ENCODE data around the gene CCT5. TPM values are rescaled to one million over a fixed set of nuclear protein-coding genes. Genes with fewer than 3 reads are reported as not detected.

The CCT5 gene
- total and polyA plus RNA-seq, 5 experiments from 2014 or later: 103 to 216 (median 195) TPM

DNA sequence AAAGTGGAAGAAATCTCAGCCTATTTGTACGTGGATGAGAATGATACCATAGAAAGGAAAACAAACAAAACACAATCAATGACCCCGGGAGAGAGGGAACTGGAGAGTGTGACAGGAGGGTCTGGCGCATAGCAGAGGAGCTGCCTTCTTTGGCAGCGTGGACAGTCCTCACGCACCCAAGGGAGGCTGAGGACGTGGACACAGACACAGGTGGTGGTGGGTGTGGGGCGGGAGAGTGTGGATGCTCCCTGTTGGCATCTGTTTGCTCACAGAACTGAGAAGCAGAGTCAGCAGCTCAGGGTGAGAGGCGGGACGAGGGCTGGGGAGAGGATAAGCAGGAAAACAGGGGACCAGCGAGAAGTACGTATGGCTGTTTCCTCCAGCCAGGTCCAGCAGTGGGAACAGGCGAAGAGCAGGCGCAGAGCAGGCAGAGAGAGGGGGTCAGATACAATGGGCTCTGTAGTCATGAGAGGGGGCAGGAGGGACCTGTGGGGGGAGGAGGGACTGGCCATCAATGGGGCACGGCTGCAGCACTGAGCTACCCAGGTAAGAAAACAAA, 47.6 kb downstream of the CCT5 start:
- no peak for ATAC-seq
- Mint-ChIP-seq H3K4me1 (peaks cover 0 to 2% (median 0%) of the 10 kb centered on the region in 4 donors), H3K4me3 (no peak overlapping the region), H3K27me3 (peaks cover 0 to 9% (median 4%) of the 10 kb centered on the region in 5 donors), H3K9me3 (peaks cover 0 to 4% (median 0%) of the 10 kb centered on the region in 9 donors), H3K36me3 (no peaks in the 10 kb centered on the region), H3K27ac (no peak overlapping the region)
- POLR2A ChIA-PET: no interaction called here
- no peak for DNase-seq

- H3K9me3 Mint-ChIP-seq: no peaks in the 10 kb centered on the region
- H3K4me3 Mint-ChIP-seq: no peak overlapping the region
- peaks cover 0 to 2% (median 0%) of the 10 kb centered on the region in 4 donors for H3K4me1 Mint-ChIP-seq
- POLR2A ChIA-PET: no interaction called here
- no peaks in the 10 kb centered on the region for H3K36me3 Mint-ChIP-seq
- no peak for DNase-seq
- no peak overlapping the region for H3K27ac Mint-ChIP-seq
- peaks cover 0 to 9% (median 2%) of the 10 kb centered on the region in 5 donors for H3K27me3 Mint-ChIP-seq
- ATAC-seq: no peak
Observed at GRCh38 chr5:10300246-10300645, 50.2 kb downstream of the CCT5 start.

DNA sequence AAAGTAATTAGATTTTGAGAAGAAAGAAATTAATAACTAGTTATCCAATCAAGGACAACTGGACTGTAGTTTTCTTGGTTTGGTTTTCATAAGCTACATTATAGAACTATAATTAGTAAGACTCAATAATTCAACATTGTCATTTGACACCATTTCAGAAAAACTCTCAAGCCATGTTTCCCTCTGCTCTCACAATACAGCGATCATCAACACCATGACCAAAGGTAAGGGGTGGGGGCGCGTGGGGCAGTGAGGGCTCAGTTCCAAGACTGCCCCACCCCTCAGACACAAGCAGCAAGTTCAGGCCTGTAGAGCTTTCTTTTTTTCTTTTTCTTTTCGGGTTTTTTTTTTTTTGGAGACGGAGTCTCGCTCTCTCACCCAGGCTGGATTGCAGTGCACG, 51.2 kb downstream of the CCT5 start:
- H3K4me3 Mint-ChIP-seq: no peak overlapping the region
- H3K36me3 Mint-ChIP-seq: no peaks in the 10 kb centered on the region
- no peak overlapping the region for H3K27ac Mint-ChIP-seq
- ATAC-seq (no peak), DNase-seq (no peak)
- POLR2A ChIA-PET: no interaction called here
- peaks cover 0 to 12% (median 7%) of the 10 kb centered on the region in 5 donors for H3K27me3 Mint-ChIP-seq
- H3K9me3 Mint-ChIP-seq: no peaks in the 10 kb centered on the region
- H3K4me1 Mint-ChIP-seq: peaks cover 0 to 2% (median 0%) of the 10 kb centered on the region in 4 donors

GRCh38 chr5:10301842-10302610, 51.9 kb downstream of the CCT5 start:
- Mint-ChIP-seq H3K27ac (no peak overlapping the region), H3K4me1 (peaks cover 0 to 2% (median 2%) of the 10 kb centered on the region in 4 donors), H3K4me3 (no peak overlapping the region), H3K9me3 (no peaks in the 10 kb centered on the region), H3K27me3 (peaks cover 0 to 14% (median 11%) of the 10 kb centered on the region in 5 donors), H3K36me3 (no peaks in the 10 kb centered on the region)
- ATAC-seq: no peak
- DNase-seq: no peak
- POLR2A ChIA-PET: no interaction called here

GRCh38 chr5:10303201-10303600, 53.1 kb downstream of the CCT5 start:
- Mint-ChIP-seq H3K27ac (no peak overlapping the region), H3K9me3 (no peaks in the 10 kb centered on the region), H3K4me3 (no peak overlapping the region), H3K27me3 (peaks cover 0 to 19% (median 15%) of the 10 kb centered on the region in 5 donors), H3K36me3 (no peaks in the 10 kb centered on the region), H3K4me1 (peaks cover 5 to 9% (median 6%) of the 10 kb centered on the region in 4 donors)
- ATAC-seq (no peak), DNase-seq (no peak)
- POLR2A ChIA-PET: no interaction called here

DNA sequence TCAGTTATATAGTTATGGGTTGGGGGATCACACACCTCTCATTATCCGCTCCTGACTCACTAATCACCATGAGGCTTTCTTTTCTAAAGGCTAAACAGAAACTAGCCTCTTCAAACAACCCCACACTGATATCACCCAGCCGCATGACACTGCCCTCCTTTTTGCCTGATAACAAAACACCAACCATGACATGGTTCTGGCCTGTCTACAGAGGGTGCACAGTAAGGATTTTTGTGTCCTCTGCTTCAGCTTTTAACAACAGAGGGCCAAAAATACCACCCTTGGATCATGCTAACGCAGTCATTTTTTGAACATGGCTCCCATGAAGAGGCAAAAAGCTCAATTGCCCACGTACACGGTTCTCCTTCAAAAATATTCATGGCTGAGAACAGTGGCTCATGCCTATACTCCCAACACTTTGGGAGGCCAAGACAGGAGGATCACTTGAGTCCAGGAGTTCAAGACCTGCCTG, 53.7 kb downstream of the CCT5 start:
- no peak overlapping the region for H3K4me3 Mint-ChIP-seq
- H3K9me3 Mint-ChIP-seq: no peaks in the 10 kb centered on the region
- H3K27ac Mint-ChIP-seq: no peak overlapping the region
- POLR2A ChIA-PET: no interaction called here
- no peak for ATAC-seq
- H3K4me1 Mint-ChIP-seq: peaks cover 5 to 9% (median 6%) of the 10 kb centered on the region in 4 donors
- H3K27me3 Mint-ChIP-seq: peaks cover 1 to 22% (median 17%) of the 10 kb centered on the region in 5 donors
- no peak for DNase-seq
- H3K36me3 Mint-ChIP-seq: no peaks in the 10 kb centered on the region

GRCh38 chr5:10304932-10305331, 54.9 kb downstream of the CCT5 start:
- POLR2A ChIA-PET: no interaction called here
- Mint-ChIP-seq H3K36me3 (no peaks in the 10 kb centered on the region), H3K27me3 (peaks cover 1 to 26% (median 18%) of the 10 kb centered on the region in 5 donors), H3K4me3 (no peak overlapping the region), H3K4me1 (peaks cover 5 to 9% (median 6%) of the 10 kb centered on the region in 4 donors), H3K27ac (no peak overlapping the region), H3K9me3 (no peaks in the 10 kb centered on the region)
- DNase-seq (no peak), ATAC-seq (no peak)

- POLR2A ChIA-PET: no interaction called here
- H3K4me3 Mint-ChIP-seq: peak overlapping the region in 5 of 10 donors; percentile 22 to 88 (median 30)
Observed at GRCh38 chr5:10306114-10306513, 56.0 kb downstream of the CCT5 start.

DNA sequence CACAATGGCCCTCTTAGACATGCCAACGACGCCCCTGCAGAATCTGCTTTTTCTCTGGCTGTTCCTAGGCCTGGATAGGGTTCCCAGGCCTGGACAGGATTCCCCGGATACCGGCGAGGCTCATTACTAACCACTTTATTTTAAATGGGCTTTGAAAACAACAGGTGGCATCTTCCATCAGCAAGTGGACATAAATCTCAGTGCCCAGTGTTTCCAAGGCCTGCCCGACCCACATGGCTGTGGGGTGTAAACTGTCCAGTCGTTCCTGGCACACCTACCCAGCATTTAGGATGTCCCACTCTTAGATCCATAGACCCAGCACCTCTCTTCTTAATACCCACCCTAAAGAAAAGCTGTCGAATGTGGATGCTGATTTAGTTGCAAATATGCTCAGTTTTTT, 56.7 kb downstream of the CCT5 start:
- Mint-ChIP-seq H3K27ac (peak overlapping the region in 1 of 10 donors; percentile 34), H3K4me3 (peak overlapping the region; percentile 16 to 96 (median 86)), H3K4me1 (peaks cover 5 to 9% (median 6%) of the 10 kb centered on the region in 4 donors), H3K9me3 (no peaks in the 10 kb centered on the region), H3K27me3 (peaks cover 5 to 28% (median 25%) of the 10 kb centered on the region in 5 donors), H3K36me3 (no peaks in the 10 kb centered on the region)
- no peak for DNase-seq
- POLR2A ChIA-PET: no interaction called here
- ATAC-seq: no peak

More at GRCh38 chr5:10306114-10306513, 56.0 kb downstream of the CCT5 start:
- Mint-ChIP-seq H3K36me3 (no peaks in the 10 kb centered on the region), H3K27me3 (peaks cover 1 to 28% (median 22%) of the 10 kb centered on the region in 5 donors), H3K9me3 (no peaks in the 10 kb centered on the region), H3K27ac (no peak overlapping the region), H3K4me1 (peaks cover 5 to 9% (median 6%) of the 10 kb centered on the region in 4 donors)
- DNase-seq (no peak), ATAC-seq (no peak)

DNA sequence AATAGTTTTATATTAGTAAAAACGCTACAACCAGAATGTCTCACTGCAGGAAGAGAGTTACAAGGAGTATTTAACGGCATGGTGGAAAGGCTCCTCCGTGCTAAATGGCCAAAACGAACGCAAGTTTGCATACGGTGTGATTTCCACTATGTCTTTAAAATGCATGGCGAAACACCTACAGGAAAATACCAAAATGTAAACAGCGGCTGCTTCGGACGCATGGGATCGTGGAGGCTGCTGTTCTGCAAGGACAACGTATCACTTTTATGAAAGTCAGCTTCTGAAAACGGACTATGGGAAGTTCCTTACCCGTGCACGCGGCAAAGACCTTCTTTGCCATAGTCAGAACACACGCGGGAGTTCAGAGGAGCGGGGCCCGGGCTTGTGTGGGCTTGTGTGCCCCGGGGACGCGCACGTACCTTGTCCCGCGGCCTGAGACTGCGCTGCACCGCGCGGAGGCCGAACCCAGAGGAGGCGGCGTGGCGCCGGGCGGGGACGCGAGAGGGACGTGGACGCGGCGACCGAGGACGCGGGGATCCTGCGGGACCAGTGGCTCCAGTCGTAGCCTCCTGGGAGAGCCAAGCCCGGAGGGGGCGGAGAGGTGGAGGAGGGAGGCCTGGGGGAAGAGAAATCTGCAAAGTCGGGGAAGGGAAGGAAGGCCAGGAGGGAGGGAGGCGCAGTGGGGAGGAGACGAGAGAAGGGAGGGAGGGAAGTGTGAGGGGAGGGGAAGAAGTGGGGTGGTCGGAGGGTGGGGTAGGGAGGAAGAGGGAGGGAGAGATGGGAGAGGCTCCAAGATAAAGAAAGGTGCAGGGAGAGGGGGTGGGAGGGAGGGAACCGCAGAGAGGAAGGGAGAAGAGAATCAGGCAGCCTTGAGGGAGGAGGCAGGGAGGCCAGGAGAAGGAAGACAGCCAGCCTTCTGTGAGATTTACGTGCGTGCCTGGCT, 57.4 kb downstream of the CCT5 start, which contains the start of gene CMBL:
Gene CMBL (minus strand): TSS at position 697 of the 943 bp plus-strand sequence. CDS start 17,140 bp downstream, outside the sequence.
- H3K4me1 Mint-ChIP-seq: peaks cover 5 to 9% (median 6%) of the 10 kb centered on the region in 4 donors
- H3K27me3 Mint-ChIP-seq: peaks cover 5 to 28% (median 25%) of the 10 kb centered on the region in 5 donors
- DNase-seq: peak in 5 of 10 donors; percentile 18 to 30 (median 27)
- peak; percentile 87 to 96 for ATAC-seq
- POLR2A ChIA-PET: no interaction called here
- H3K36me3 Mint-ChIP-seq: no peaks in the 10 kb centered on the region
- H3K27ac Mint-ChIP-seq: peak within 1 kb of the TSS in 5 of 10 donors; percentile 7 to 83 (median 34)
- H3K4me3 Mint-ChIP-seq: peak within 1 kb of the TSS; percentile 81 to 96 (median 88)
- no peaks in the 10 kb centered on the region for H3K9me3 Mint-ChIP-seq

DNA sequence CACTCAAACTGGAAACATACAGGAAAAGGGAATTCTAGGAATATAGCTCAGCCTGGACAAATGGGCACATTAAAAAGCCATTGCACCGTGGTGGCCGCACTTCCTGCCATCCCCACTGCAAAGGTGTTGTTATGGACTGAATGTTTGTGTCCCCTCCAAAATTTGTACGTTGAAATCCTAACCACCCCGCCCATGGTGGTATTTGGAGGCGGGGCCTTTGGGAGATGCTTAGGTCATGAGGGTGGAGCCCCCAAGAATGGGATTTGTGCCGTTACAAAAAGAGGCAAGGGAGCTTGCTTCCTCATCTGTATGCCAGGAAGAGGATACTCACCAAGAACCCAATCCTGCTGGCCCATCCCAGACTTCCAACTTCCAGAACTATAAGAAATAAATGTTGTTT, 58.8 kb downstream of the CCT5 start:
- peaks cover 5 to 28% (median 25%) of the 10 kb centered on the region in 5 donors for H3K27me3 Mint-ChIP-seq
- no peaks in the 10 kb centered on the region for H3K36me3 Mint-ChIP-seq
- peaks cover 5 to 9% (median 6%) of the 10 kb centered on the region in 4 donors for H3K4me1 Mint-ChIP-seq
- POLR2A ChIA-PET: no interaction called here
- no peaks in the 10 kb centered on the region for H3K9me3 Mint-ChIP-seq
- DNase-seq (no peak), ATAC-seq (no peak)
- peak overlapping the region in 9 of 10 donors; percentile 30 to 78 (median 47) for H3K4me3 Mint-ChIP-seq
- H3K27ac Mint-ChIP-seq: no peak overlapping the region

DNA sequence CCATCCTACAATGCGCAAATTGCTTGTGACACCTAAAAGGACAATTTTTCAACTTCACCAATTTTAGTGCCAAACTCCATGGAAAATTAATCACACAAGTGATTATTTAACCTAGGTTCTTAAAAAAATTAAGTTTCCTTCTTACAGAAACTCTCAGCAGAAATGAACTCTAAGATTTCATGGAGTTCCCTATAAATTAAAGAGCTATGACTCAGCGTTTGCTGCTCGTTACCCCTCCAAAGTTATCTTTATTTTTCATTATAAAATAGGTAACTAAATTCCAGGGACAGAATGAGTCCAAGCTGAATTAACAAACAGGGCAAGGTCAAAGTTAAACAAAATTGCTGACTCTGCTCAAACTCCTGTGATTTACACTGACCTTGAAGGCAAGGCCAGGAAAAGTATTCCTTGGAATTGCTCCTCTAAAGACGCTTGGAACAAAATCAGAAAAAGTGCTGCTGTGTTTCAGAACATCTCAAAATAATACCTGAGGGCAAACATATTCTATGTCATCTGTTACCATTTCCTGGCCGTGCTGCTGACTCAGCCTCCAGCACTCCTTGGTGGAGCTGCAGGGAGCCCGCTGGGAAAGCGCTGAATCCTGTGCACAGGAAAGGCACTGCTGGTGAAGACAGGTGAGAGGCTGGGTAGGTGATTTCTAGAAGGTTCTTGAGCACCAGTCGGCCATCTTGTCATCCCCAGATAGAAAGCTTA, 60.1 kb downstream of the CCT5 start:
- no peak overlapping the region for H3K27ac Mint-ChIP-seq
- no peaks in the 10 kb centered on the region for H3K9me3 Mint-ChIP-seq
- H3K4me3 Mint-ChIP-seq: no peak overlapping the region
- no peaks in the 10 kb centered on the region for H3K36me3 Mint-ChIP-seq
- H3K27me3 Mint-ChIP-seq: peaks cover 5 to 28% (median 24%) of the 10 kb centered on the region in 5 donors
- no peak for DNase-seq
- peaks cover 5 to 9% (median 6%) of the 10 kb centered on the region in 4 donors for H3K4me1 Mint-ChIP-seq
- ATAC-seq: no peak
- POLR2A ChIA-PET: no interaction called here

Data from naive thymus-derived CD8-positive, alpha-beta T cell (primary cell).